ENCODE data around the gene TRIM38.

Gene TRIM38

DNA sequence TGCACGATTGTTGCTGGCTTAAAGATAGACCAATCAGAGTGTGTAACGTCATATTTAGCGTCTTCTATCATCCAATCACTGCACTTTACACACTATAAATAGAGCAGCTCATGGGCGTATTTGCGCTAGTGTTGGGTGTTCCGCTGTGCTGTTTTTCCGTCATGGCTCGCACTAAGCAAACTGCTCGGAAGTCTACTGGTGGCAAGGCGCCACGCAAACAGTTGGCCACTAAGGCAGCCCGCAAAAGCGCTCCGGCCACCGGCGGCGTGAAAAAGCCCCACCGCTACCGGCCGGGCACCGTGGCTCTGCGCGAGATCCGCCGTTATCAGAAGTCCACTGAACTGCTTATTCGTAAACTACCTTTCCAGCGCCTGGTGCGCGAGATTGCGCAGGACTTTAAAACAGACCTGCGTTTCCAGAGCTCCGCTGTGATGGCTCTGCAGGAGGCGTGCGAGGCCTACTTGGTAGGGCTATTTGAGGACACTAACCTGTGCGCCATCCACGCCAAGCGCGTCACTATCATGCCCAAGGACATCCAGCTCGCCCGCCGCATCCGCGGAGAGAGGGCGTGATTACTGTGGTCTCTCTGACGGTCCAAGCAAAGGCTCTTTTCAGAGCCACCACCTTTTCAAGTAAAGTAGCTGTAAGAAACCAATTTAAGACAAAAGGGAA lies 57.9 kb downstream of the TRIM38 start:
- in situ Hi-C loops (cut with MboI; ENCODE audit: low pct_unique_long_range_greater_than_20kb, low sequenced_read_pairs), result no loop called here
- peak; percentile 92 for DNase-seq

DNA sequence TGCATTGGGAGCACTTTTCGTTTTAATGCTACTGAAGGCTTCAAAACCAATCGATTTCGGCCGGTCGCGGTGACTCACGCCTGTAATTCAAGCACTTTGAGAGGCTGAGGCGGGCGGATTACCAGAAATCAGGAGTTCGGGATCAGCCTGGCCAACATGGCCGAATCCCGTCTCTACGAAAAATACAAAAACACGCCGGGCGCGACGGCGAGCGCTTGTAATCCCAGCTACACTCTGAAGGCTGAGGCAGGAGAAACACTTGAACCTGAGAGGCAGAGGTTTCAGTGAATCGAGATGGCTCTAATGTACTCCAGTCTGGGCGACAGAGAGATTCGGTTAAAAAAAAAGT lies 58.4 kb downstream of the TRIM38 start:
- peak; percentile 92 for DNase-seq
- in situ Hi-C loops (cut with MboI; ENCODE audit: low pct_unique_long_range_greater_than_20kb, low sequenced_read_pairs), result no loop called here

DNA sequence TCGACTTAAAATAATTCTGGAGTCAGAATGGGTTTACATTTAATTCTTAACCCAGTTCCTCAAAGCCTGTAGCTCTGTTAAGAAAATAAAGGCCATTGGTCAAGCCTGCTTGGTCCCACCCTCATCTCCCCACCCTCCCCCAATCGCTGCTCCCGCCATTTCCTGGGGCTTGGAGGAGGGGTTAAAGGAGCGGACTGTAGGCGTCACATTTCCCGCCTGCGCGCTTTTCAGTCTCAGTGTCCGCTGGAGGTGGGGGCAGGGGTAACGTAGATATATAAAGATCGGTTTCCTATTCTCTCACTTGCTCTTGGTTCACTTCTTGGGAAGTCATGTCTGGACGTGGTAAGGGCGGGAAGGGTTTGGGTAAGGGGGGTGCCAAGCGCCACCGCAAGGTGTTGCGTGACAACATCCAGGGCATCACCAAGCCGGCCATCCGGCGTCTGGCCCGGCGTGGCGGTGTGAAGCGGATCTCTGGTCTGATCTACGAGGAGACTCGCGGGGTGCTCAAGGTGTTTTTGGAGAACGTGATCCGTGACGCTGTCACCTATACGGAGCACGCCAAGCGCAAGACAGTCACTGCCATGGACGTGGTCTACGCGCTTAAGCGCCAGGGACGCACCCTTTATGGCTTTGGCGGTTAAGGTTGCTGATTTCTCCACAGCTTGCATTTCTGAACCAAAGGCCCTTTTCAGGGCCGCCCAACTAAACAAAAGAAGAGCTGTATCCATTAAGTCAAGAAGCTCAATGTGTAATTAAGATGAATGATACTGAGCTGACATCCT lies 58.9 kb downstream of the TRIM38 start:
- in situ Hi-C loops (cut with MboI; ENCODE audit: low pct_unique_long_range_greater_than_20kb, low sequenced_read_pairs), result no loop called here
- peak; percentile 96 for DNase-seq

DNA sequence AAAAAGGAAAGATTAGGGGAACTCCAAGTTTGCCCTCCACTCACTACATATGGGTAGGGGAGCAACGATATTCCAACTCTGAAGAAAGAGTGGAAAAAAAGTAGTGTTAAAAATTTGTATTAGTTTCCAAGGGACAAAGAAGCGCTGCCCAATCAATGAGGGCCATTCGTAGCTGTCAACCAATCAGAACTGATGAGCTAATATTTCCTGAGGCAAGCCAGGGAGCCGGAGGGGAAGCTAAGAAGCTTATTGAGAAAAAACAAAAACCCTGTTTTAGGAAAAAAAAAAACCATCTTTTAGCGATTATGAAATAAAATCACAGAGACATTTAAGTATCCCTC lies 59.5 kb downstream of the TRIM38 start:
- DNase-seq, result peak; percentile 88
- in situ Hi-C loops (cut with MboI; ENCODE audit: low pct_unique_long_range_greater_than_20kb, low sequenced_read_pairs), result no loop called here

DNA sequence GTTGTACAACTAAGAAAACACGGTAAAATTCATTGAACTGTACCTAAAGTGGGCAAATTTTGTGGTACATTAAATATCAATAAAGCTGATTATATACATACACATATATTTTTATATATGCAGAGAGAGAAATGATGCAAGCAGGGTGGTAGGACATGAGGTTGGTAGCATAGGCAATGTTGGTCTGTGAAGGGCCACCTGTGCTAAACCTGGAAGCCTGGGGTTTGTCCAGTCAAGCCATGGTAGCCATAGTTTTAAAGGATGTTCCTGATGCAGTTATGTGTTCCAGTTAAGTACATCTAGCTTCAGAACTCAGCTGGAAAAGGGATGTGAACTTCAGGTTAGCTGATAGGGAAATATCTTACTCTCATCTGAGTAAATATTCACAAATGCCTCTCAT lies 60.1 kb downstream of the TRIM38 start:
- in situ Hi-C loops (cut with MboI; ENCODE audit: low pct_unique_long_range_greater_than_20kb, low sequenced_read_pairs), result no loop called here
- no peak for DNase-seq

DNA sequence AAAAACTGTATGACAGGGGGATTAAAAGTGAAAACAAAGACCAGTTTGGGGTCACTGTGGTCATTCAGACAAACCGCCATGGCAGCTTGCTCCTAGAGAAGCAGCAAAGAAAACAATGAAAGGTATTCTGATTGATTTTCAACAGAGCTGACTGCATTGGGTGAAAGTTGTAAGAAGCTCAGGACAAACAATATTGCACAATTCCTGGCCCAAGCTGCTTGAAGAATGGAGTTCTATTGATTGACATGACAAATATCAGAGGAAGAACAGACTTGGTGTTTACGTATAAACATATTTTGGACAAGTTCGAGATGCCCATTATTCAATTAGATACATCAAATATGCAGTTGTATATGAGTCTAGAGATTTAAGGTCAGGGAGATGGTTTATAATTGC lies 62.0 kb downstream of the TRIM38 start:
- in situ Hi-C loops (cut with MboI; ENCODE audit: low pct_unique_long_range_greater_than_20kb, low sequenced_read_pairs), result loop anchor here (25.0 kb wide), 1 partner anchor 1113 kb away; a partner anchor contains a TSS
- no peak for DNase-seq

DNA sequence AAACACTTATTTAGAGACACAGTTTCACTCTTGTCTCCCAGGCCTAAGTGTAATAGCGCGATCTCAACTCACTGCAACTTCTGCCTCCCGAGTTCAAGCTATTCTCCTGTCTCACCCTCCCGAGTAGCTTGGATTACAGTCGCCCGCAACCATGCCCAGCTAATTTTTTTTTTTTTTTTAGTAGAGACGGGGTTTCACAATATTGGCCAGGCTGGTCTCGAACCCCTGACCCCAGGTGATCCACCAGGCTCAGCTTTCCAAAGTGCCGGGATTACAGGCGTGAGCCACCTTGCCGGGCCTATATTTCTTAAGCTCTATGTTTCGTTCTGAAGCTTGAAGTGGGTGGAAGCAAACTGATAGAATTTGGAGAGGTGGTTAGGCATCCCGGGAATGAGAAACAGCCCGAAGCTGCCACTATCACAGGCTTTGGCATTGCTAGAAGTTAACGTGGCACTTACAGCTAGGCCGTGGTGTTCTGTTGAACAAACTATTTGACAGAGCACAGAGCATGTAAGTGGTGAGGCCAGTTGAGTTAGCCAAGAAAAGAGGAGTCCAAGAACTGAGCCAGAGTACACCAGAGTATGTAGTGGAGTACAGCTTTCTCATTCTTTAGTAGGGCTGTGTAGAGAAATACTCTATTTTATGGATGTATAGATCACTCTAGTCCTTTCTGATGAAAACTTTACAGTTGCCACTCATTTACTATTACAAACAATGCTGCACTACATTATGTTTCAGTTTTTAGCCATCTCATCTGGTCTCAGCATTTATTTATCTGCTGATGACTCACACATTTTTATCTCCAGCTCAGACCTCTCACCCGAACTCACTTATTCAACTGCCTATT lies 62.7 kb downstream of the TRIM38 start:
- DNase-seq, result no peak
- in situ Hi-C loops (cut with MboI; ENCODE audit: low pct_unique_long_range_greater_than_20kb, low sequenced_read_pairs), result loop anchor here (25.0 kb wide), 1 partner anchor 1112 kb away; a partner anchor contains a TSS

DNA sequence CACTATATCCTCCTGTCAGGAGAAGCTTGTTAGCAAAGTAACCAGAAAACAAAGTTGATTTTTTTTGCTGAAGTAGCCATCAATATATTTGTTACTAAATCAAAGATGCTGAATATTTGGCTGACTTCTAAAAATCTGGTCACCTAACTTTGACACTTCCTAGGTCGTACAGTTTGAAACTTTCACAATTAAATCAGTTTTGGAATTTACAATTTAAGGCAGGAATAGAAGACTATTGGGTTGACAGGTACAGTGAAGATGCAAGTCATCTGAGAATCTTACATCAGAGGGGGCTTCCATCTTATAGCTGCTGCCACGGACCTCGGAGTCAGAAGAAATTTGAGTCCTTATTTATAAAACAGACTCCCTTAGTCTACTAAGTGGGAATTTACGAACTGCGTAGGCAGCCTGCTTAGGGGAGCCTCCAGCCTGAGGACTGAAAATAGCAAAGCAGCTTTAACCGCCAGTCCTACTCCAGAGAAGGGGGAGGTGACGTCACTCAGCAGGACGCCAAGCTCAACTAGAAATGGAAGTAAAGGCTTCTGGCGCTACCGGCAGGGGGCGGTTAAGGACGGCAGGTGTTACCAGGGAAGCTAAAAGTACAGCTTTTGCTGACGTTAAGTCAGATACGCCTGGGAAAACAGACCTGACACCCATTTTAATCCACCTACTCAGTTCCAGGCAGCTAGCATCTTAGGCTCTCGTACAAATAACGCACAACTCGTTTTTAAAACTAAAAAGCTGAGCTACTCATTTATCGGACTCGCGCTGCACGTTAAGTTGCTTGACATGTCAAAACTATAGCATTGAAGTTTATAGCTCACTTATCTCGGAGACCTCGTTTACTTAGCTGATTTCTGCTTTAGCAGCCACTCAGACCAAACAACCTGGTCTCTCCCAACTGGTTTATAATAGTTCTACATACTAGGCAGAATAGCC lies 63.6 kb downstream of the TRIM38 start:
- DNase-seq, result peak; percentile 96
- in situ Hi-C loops (cut with MboI; ENCODE audit: low pct_unique_long_range_greater_than_20kb, low sequenced_read_pairs), result loop anchor here (25.0 kb wide), 1 partner anchor 1111 kb away; a partner anchor contains a TSS

DNA sequence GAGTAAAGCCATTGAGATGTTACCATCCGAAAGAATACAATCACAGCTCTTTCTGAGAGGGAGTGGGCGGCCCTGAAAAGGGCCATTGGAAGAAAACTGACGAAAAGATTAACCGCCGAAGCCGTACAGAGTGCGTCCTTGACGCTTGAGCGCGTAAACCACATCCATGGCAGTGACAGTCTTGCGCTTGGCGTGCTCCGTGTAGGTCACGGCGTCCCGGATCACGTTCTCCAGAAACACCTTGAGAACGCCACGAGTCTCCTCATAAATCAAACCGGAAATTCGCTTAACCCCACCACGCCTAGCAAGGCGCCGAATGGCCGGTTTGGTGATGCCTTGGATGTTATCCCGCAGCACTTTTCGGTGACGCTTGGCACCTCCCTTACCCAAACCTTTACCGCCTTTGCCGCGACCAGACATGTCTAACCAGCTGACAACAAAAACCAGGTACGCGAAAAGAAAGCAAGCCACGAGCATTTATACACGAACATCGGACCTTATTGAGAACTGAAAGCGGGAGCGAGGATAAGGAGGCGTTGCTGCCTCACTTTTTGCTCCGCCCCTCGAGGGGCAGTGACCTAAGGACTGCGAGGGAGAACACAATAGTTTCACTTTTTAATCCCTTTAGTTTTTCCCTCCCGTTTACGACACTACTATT lies 64.4 kb downstream of the TRIM38 start:
- peak; percentile 99 for DNase-seq
- in situ Hi-C loops (cut with MboI; ENCODE audit: low pct_unique_long_range_greater_than_20kb, low sequenced_read_pairs), result loop anchor here (25.0 kb wide), 1 partner anchor 1110 kb away; a partner anchor contains a TSS

DNA sequence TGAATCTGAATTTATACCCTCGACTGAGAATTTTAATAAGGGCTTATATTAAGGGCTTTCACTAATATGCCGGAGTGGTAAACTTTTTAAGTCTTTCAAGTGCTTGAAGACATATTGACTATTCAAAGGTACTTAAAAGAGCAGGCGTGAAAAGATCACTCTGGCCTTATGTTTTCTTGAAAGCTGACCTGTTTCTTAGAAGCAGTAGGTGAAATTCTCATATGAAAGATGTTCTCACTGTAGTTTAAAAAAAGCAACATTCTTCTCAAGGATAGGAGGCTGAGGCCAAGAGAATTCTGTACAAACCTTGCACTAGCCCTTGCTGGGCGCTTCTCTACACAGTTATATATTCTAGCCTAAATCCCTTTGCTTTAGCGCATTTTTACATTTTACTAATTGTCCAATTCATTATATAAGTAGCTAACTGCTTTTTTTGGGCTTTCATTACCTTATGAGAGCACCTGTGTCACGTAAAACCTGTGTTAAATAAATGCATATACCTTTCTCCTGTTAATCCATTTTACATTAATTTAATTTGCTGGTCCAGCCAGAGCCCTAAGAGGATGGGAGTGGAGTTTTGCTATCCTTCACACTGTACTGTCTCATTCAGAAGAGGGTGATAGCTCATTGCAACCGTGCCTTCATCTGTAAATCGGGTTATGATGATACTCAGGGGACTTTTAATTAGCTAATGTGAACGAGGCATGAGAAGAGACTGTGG lies 65.0 kb downstream of the TRIM38 start:
- in situ Hi-C loops (cut with MboI; ENCODE audit: low pct_unique_long_range_greater_than_20kb, low sequenced_read_pairs), result loop anchor here (25.0 kb wide), 1 partner anchor 1110 kb away; a partner anchor contains a TSS
- DNase-seq, result no peak

DNA sequence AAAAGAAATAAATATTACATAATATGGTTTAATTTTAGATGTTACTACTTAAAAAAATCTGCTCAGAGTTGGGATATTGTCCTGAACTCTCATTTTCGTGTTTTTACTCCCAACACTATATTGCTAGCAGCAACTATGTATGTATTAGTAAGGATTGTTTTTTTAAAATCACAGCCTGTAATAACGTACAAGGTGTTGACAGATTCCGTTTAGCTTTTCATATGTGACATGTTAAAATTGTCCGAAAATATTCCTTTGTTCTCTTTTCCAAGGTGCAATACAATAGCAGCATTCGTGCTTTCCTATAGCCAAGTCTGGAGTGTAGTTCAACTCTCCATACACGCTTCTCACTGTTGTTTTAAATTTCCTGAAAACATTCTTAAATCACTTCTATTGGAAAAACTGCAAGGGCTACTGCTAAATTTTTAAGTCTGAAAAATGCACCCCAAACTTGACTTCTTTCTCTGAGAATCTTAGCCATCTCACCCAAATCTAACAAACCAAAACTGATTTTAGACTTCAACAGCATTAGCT lies 65.7 kb downstream of the TRIM38 start:
- in situ Hi-C loops (cut with MboI; ENCODE audit: low pct_unique_long_range_greater_than_20kb, low sequenced_read_pairs), result loop anchor here (25.0 kb wide), 1 partner anchor 1109 kb away; a partner anchor contains a TSS
- no peak for DNase-seq

DNA sequence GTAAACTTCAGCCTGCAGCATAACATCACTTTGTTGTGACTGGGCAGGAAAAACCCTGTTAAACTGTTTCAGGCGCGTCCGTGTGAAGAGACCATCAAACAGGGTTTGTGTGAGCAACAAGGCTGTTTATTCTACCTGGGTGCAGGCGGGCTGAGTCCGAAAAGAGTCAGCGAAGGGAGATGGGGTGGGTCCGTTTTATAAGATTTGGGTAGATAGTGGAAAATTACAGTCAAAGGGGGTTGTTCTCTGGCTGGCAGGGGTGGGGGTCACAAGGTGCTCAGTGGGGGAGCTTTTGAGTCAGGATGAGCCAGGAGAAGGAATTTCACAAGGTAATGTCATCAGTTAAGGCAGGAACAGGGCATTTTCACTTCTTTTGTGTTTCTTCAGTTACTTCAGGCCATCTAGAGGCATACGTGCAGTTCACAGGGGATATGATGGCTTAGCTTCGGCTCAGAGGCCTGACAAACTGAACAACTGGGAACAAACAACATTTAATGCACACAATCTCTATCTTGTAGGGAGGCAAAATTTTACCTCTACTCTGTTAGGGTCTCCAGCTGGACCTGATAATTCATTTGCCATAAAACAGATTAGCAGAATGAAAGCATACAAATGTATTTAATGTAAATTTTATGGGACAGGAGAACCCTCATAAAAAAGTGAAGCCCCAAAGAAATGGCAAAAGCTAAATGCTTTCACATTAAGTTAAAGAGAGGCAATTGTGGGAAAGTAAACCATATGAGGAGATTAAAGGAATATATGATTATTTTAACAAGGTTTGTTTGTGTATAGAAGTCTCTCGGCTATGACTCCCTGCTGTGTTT lies 66.4 kb downstream of the TRIM38 start:
- in situ Hi-C loops (cut with MboI; ENCODE audit: low pct_unique_long_range_greater_than_20kb, low sequenced_read_pairs), result loop anchor here (25.0 kb wide), 1 partner anchor 1108 kb away; a partner anchor contains a TSS
- DNase-seq, result no peak

DNA sequence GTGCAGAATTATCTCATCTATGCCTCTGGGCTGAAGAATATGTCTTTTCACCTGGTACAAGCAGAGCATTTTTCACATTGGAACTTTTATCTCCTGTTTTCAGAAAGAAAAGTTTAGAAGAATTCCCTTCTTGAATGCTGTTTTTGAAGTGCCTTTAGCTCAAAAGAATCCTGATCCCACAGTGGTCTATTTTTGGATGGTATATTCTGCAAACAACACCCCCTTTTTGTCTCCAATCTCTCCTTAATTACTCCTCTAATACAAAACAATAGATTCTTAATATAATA lies 66.9 kb downstream of the TRIM38 start:
- no peak for DNase-seq
- in situ Hi-C loops (cut with MboI; ENCODE audit: low pct_unique_long_range_greater_than_20kb, low sequenced_read_pairs), result loop anchor here (25.0 kb wide), 1 partner anchor 1108 kb away; a partner anchor contains a TSS

DNA sequence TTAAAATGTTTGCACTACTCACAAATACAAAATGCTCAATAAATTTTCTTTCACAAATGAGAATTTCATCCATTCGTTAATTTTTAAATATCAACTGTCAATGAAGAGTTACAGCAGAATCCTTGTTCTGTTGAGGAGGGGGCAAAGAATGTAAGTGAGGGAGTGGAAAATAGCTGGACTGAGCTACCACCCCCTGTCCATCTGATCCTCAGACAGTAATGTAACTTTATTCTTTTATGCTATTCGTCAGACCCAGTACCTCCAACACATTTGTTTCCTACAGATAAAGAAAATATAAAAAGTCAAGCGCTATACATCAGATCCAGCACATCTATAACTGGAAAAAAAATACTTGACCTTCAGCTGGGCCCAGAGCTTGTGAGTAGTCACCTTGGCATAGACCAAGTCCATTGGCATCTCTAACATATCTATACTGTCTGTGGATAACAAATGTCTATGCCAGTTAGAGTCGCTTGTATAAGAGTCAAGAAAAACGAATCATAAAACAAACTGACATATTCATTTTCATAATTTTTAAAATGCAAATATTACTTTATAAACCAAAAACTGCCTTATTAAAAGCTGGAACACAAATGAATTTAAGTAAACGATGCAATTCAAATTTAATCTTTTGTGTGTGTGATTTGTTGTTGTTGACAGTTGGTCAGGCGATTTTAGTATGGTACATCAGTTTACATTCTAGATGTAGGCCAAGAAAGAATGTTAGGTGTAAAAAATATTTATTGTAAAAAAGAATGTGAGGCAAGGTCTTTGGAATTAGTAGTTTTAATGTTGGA lies 67.5 kb downstream of the TRIM38 start:
- in situ Hi-C loops (cut with MboI; ENCODE audit: low pct_unique_long_range_greater_than_20kb, low sequenced_read_pairs), result loop anchor here (25.0 kb wide), 1 partner anchor 1107 kb away; a partner anchor contains a TSS
- peak; percentile 60 for DNase-seq

DNA sequence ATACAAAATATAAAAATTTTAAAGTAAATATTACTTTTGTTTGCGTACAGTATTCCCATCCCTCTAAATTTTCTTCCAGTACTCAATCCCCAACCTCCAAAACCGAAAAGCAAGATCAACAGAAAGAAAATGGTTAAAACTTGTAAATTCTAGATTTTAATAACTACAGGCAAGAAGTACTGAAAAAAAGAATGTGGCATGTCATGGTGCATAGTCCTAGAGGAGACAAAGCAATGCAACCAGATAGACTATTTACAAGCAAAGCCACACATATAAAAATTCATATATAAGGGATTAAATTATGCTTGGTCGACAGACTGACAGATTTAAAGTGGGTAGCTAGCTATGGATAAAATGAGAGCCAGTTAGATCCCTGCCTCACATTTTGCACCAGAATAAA lies 68.1 kb downstream of the TRIM38 start:
- DNase-seq, result peak; percentile 75
- in situ Hi-C loops (cut with MboI; ENCODE audit: low pct_unique_long_range_greater_than_20kb, low sequenced_read_pairs), result loop anchor here (25.0 kb wide), 1 partner anchor 1107 kb away; a partner anchor contains a TSS

DNA sequence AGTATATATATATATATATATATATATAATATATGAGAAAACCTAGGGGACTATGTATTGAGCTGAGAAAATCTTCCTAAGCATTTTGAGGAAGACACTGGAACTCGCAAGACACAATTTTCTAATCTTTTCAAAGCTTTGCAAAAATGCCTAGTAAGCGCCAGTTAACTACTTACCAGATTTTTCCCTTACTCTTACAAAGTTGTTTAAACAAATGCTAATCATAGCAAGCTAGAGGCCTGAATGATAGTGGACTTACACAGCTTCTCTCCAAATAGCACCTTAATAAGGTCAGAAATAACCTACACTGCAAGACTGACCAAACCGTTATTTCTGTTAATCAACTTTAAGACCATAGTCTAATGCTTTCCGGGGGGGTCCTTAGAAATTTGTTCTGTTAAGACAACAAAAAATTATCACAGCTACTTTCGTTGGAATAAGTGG lies 68.6 kb downstream of the TRIM38 start:
- peak; percentile 87 for DNase-seq
- in situ Hi-C loops (cut with MboI; ENCODE audit: low pct_unique_long_range_greater_than_20kb, low sequenced_read_pairs), result loop anchor here (25.0 kb wide), 1 partner anchor 1106 kb away; a partner anchor contains a TSS
